Epithelial cell of proximal tubule (primary cell): ENCODE measurements around the gene LGALS14. TPM values are rescaled to one million over a fixed set of nuclear protein-coding genes. Genes with fewer than 3 reads are reported as not detected.
"Not testable (repeated sequence)": the region's sequence is repeated elsewhere in the genome, so short reads cannot be mapped to it uniquely, and the experiment has no call there.

ENCODE experiments used
- DNase-seq: peaks from one replicate; pipeline ENCODE4 v3.0.0-alpha.2; 2011; ENCODE audit warnings: low read depth
- H3K4me3 ChIP-seq: 2 replicates; pipeline ENCODE4 v1.5.1; 2011; ENCODE audit warnings: low read depth, mild to moderate bottlenecking, low read length
- total RNA-seq: library from RNA; depleted of rRNA; stranded (reverse); fragments of >200 nt; gene quantifications from 2 replicates; pipeline ENCODE4 v1.2.3, GENCODE V29; 2015
- TF ChIP-seq, protein P1 (sequence below): conservative IDR thresholded peaks from 2 replicates; pipeline ENCODE4 v1.5.1; 2012; ENCODE audit warnings: low read depth, mild to moderate bottlenecking, low read length

LGALS14 gene
- total RNA-seq, 1 donor from 2014 or later = not detected

DNA sequence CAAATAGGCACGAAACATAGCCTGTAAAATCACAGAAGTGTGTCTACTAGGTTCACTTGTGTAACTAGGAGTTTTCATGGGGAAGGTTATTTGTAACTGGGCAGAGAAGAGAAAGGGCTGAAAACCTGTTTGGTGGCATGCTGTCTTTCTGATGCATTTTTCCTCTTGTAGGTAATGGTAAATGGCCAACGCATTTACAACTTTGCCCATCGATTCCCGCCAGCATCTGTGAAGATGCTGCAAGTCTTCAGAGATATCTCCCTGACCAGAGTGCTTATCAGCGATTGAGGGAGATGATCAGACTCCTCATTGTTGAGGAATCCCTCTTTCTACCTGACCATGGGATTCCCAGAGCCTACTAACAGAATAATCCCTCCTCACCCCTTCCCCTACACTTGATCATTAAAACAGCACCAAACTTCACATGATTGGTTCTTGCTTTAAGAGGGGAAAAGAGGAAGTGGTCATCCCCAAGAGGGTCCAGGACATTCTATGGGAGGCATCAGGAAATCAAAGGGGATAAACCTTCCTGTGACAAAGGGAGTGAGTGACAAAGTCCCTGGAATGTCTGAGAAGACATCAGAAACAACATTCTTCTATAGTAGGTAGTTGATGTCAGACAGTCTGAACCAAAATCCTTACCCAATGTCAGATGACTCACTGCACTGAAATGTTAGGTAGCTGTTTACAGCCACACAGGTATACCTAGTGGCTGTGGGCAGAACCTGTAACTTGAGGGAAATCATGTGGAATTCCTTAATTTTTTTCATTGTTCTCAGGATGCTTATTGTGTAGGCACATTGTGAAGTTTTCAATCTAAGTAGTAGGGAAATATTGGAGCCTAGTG is 5.0 kb downstream of the LGALS14 start:
- TF ChIP-seq, protein P1, sequence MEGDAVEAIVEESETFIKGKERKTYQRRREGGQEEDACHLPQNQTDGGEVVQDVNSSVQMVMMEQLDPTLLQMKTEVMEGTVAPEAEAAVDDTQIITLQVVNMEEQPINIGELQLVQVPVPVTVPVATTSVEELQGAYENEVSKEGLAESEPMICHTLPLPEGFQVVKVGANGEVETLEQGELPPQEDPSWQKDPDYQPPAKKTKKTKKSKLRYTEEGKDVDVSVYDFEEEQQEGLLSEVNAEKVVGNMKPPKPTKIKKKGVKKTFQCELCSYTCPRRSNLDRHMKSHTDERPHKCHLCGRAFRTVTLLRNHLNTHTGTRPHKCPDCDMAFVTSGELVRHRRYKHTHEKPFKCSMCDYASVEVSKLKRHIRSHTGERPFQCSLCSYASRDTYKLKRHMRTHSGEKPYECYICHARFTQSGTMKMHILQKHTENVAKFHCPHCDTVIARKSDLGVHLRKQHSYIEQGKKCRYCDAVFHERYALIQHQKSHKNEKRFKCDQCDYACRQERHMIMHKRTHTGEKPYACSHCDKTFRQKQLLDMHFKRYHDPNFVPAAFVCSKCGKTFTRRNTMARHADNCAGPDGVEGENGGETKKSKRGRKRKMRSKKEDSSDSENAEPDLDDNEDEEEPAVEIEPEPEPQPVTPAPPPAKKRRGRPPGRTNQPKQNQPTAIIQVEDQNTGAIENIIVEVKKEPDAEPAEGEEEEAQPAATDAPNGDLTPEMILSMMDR = no peak
- DNase-seq = no peak
- no peak overlapping the region for H3K4me3 ChIP-seq

DNA sequence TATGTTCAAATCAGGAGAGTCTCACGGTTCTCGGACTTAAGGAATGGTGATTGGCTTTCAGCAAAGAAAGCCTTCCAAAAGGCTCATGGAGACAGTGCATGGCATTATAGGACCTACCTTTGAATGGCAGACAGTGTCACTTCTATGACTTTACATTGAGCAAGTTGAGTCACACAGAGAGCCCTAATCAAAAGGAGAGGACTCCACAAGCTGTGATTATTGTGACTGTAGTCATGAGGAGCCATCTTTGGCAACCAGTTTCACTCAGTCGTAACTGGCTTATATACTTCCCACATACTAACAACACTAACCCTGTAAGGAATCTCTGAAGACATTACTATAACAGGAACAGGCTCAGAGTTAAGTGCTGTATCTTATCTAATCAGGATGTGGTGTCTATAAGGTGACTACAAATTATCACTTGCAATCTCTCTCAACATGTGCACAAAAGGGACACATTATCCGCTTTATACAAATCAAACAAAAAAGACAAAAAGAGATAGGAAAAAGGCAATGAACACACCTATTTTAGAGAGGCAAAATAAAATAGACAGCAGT is 6.1 kb downstream of the LGALS14 start:
- H3K4me3 ChIP-seq = no peak overlapping the region
- TF ChIP-seq, protein P1 = no peak

DNA sequence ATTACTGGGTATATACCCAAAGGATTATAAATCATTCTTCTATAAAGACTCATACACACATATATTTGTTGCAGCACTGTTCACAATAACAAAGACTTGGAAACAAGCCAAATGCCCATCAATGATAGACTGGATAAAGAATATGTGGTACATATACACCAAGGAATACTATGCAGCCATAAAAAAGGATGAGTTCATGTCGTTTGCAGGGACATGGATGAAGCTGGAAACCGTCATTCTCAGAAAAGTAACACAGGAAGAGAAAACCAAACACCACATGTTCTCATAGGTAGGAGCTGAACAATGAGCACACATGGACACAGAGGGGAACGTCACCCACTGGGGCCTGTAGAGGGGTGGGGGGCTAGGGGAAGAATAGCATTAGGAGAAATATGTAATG is 15.9 kb downstream of the LGALS14 start:
- not testable (repeated sequence) for DNase-seq, H3K4me3 ChIP-seq

More for the DNA sequence above, 6.1 kb downstream of the LGALS14 start:
- no peak for DNase-seq

DNA sequence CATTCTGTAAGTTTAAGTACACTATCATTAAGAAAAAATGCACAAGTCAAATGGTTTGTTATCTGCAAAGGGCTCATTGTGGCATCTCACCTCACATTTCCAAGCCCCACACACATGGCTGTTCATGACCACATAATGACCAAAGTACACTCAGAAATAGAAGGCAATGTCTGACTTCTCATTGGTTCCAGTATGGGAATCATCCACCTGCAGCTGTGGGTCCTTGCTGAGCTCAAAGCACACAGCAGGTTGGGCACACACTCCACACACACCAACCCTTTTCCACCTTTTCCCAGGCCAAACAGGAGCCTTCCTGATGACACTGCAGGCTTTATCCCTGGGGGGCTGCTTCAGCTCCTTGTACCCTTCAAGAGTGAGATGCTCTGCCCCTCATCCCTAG is 21.7 kb downstream of the LGALS14 start:
- no peak overlapping the region for H3K4me3 ChIP-seq
- TF ChIP-seq, protein P1 = no peak
- DNase-seq = no peak

DNA sequence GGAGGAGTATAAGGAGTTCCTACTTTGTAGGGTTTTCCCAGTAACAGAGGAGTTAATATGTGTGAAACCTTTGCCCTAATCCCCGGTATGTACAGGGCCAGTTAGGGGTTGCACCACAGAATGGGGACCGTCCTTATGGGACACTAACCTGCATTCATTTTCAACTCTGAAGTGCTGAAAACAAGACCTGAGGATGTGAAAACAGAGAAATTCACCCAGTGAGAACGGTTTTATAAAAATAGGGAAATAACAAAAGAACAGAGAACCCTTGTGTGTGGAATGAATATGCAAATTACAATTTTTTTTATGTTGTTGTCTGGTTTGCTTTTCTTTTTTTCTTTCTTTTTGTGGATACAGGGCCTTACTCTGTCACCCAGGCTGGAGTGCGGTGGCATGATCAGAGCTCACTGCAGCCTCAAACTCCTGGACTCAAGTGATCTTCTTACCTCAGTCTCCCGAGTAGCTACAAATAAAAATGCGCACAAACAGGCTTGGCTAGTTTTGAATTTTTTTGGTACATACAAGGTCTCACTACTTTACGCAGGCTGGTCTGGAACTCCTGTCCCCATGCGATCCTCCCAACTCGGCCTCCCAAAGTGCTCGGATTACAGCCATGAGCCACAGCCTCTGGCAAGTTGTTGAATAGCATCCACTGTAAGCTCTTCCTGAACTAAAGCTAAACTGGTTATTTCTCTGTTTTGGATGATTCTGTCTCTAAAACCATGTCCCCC is 23.0 kb downstream of the LGALS14 start:
- TF ChIP-seq, protein P1 = no peak
- no peak for DNase-seq
- no peak overlapping the region for H3K4me3 ChIP-seq

DNA sequence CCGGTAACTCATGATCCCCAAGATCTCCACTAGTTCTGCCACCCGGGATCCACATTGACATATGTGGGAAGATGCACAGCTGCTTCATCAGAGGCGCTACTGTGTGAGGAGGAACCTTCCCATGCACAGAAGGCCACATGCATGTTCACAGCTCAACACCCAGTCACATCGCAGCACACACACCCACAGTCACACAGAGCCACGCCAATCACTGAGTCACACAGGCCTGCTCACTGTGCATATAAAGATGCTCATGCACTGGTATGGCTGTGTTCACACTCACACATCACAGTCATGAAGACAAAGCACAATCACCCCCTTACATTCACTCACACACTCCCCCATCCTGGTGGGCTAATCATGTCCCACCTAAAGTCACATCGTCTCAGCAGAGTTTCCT is 23.8 kb downstream of the LGALS14 start:
- H3K4me3 ChIP-seq = no peak overlapping the region
- TF ChIP-seq, protein P1 = no peak
- no peak for DNase-seq

DNA sequence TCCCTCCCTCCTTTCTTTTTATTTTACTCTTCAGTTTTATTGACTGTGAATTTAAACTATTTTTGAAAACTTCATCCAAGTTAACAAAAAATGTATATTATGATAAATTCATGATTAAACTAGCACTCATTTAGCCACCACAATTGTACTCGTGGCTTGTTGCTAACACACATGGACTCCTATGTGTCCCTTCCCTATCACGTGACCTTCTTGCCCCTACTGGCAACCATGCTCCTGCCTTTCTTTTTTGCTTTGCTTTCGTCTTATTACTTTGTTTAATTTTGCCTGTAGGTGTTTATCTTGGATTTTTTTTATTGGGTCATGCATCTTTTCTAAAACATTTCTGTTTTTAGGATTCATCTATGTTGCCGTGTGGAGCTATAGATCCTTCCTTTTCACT is 25.3 kb downstream of the LGALS14 start:
- no peak overlapping the region for H3K4me3 ChIP-seq
- TF ChIP-seq, protein P1 = no peak
- no peak for DNase-seq
